Adrenal gland (tissue), 12 donors: Measurements from ENCODE around the gene EPPIN. TPM values are rescaled to one million over a fixed set of nuclear protein-coding genes. Genes with fewer than 3 reads are reported as not detected.

ENCODE experiments used
- DNase-seq, 7 donors: peaks; one replicate each; pipeline ENCODE4 v3.0.0-alpha.2; 2019 to 2020
- H3K27ac ChIP-seq, 5 donors: fragments of 200-600 bp; sonication (generic) in 4 of 5; 1 replicate in 3 of 5; 2 replicates in 2 of 5; pipeline versions ENCODE4 v1.5.1 to v1.8.0; 2016 to 2020; ENCODE audit warnings: mild to moderate bottlenecking in 1 of 5
- H3K27me3 ChIP-seq: fragments of 200-600 bp; 2 replicates; pipeline ENCODE4 v1.8.0; 2021
- H3K36me3 ChIP-seq, 2 donors: fragments of 200-600 bp; replicated peaks in 1 of 2; 1 replicate in 1 of 2; 2 replicates in 1 of 2; pipeline versions ENCODE4 v1.5.1 to v1.8.0; 2018 to 2022
- H3K4me1 ChIP-seq, 2 donors: fragments of 200-600 bp; replicated peaks in 1 of 2; 1 replicate in 1 of 2; 2 replicates in 1 of 2; pipeline versions ENCODE4 v1.5.1 to v1.8.0; 2018 to 2021
- H3K4me3 ChIP-seq, 4 donors: fragments of 200-600 bp; sonication (generic) in 3 of 4; one replicate each; pipeline ENCODE4 v1.5.1; 2016 to 2018
- H3K9me3 ChIP-seq, 3 donors: fragments of 200-600 bp; sonication (generic) in 1 of 3; replicated peaks in 1 of 3; 1 replicate in 2 of 3; 2 replicates in 1 of 3; pipeline versions ENCODE4 v1.5.1 to v1.8.0; 2016 to 2021
- POLR2A ChIP-seq, 2 donors: fragments of 450-650 bp; IDR thresholded peaks; one replicate each; pipeline ENCODE4 v1.6.1; 2017; ENCODE audit warnings: antibody characterized with exemption in 2 of 2, mild to moderate bottlenecking in 2 of 2, moderate library complexity in 1 of 2
- WGBS, 4 donors: extraction: QIAGEN DNeasy Blood & Tissue Kit in 2 of 4; methylation state at CpG; one replicate each; pipeline versions ENCODE4 v1.1.5 to v1.1.7; 2013 to 2017; 5-methylcytosine and 5-hydroxymethylcytosine counted together
- intact Hi-C, 2 donors: fragments of 100-400 bp; cut with DNase I; formaldehyde crosslinking; loops; one replicate each; pipeline versions ENCODE4 v1.14.1 to v1.15.0; 2022 to 2023
- polyA plus RNA-seq, 3 donors: library from polyadenylated mRNA; stranded (reverse); fragments of 200-250 nt in 2 of 3; fragments of 350-450 nt in 1 of 3; fragmentation: Illumina TruSeq in 1 of 3; extraction: RNeasy Lipid Tissue Mini Kit (QIAGEN cat#74804) in 1 of 3; gene quantifications; one replicate each; pipeline ENCODE4 v1.2.3, GENCODE V29; 2013 to 2014
- total RNA-seq, 9 donors: library from RNA; depleted of rRNA in 4 of 9; stranded (reverse); fragments of >200 nt in 4 of 9; fragments of 120-200 nt in 1 of 9; fragmentation: NEBNext Ultra II Directional in 1 of 9; extraction: Animal tissue kit (Norgen Biotek cat#: 25700) in 1 of 9; gene quantifications; one replicate each; pipeline versions ENCODE4 v1.1.0 to v1.2.4, GENCODE V29; 2013 to 2023
- TF ChIP-seq, protein P1 (sequence below), 6 experiments: fragments of 450-650 bp in 4 of 6; fragments of 200-600 bp in 2 of 6; sonication (generic) in 1 of 6; IDR thresholded peaks; 1 replicate in 5 of 6; 2 replicates in 1 of 6; pipeline versions ENCODE4 v1.5.1 to v1.8.0; 2016 to 2021; ENCODE audit warnings: antibody characterized with exemption in 6 of 6, mild to moderate bottlenecking in 2 of 6, moderate library complexity in 1 of 6
- donor health status: healthy with polysubstance abuse.
- donor health status: Bipolar disorder and iron deficiency.
- donor health status: DM: yes; HTN: yes; CAD: no.
- donor health status: DM: no; HTN: no; CAD: no.
- donor health status: DM: no; HTN: no; CAD: no.
- donor health status: DM: yes; HTN: yes; CAD: no.

The EPPIN gene
- total and polyA plus RNA-seq, 12 donors: not detected

DNA sequence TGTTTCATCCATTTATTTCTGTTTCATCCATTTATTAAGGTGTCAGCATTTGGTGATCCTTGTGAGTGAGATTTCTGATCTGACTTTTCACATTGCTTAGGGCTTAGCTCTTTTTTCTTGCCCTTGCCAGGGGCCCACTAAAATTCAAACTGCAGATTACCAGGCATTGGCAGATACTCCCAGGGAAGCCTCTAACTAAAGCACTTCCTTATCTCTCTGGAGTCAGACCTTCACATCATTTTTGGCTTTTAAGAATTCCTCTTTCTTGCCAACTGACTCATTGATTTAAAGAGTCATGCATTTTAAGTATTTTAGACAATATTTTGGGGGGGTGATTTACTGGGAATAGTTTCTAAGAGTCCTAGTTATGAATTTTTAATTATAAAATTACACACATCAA lies 34.5 kb upstream of the EPPIN start:
- no peaks in the 10 kb centered on the region for H3K4me1 ChIP-seq
- H3K4me3 ChIP-seq: no peak overlapping the region
- DNase-seq: no peak
- intact Hi-C loops: no loop called here
- no peaks in the 10 kb centered on the region for H3K27me3 ChIP-seq
- no peaks in the 10 kb centered on the region for H3K9me3 ChIP-seq
- no peaks in the 10 kb centered on the region for H3K36me3 ChIP-seq
- no peak overlapping the region for H3K27ac ChIP-seq
- TF ChIP-seq, protein P1, sequence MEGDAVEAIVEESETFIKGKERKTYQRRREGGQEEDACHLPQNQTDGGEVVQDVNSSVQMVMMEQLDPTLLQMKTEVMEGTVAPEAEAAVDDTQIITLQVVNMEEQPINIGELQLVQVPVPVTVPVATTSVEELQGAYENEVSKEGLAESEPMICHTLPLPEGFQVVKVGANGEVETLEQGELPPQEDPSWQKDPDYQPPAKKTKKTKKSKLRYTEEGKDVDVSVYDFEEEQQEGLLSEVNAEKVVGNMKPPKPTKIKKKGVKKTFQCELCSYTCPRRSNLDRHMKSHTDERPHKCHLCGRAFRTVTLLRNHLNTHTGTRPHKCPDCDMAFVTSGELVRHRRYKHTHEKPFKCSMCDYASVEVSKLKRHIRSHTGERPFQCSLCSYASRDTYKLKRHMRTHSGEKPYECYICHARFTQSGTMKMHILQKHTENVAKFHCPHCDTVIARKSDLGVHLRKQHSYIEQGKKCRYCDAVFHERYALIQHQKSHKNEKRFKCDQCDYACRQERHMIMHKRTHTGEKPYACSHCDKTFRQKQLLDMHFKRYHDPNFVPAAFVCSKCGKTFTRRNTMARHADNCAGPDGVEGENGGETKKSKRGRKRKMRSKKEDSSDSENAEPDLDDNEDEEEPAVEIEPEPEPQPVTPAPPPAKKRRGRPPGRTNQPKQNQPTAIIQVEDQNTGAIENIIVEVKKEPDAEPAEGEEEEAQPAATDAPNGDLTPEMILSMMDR (IDR thresholded peaks at IDR 0.05): no peak
- no peak for TF ChIP-seq POLR2A (IDR thresholded peaks at IDR 0.05)

DNA sequence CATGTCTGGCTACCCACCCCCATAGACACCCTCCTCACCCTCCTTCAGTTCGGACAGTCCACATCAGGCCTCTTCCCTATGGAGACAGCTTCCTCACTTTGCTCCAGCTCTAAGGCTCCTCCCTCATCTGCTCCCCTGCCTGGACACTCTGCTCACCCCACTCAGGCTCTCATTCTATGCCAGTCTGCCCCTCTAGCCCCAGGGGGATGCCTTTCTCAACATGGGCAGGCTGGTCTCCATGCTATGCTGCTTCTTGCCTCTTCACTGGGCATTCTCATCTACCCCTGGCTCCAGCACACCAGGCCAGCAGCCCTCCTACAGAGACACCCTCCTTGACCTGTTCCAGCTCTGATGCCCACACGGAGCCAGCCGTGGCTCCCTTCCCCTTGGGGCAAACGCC lies 32.0 kb upstream of the EPPIN start, which contains the start of gene WFDC8:
Gene WFDC8 (minus strand): TSS at position 101 of the 400 bp plus-strand sequence. CDS start 37 bp downstream, at position 64.
- Histone ChIP-seq H3K9me3 (no peaks in the 10 kb centered on the region), H3K36me3 (no peaks in the 10 kb centered on the region), H3K4me3 (no peak within 1 kb of the TSS), H3K27me3 (no peaks in the 10 kb centered on the region), H3K27ac (no peak within 1 kb of the TSS), H3K4me1 (no peaks in the 10 kb centered on the region)
- TF ChIP-seq POLR2A (IDR thresholded peaks at IDR 0.05): no peak
- TF ChIP-seq, protein P1 (IDR thresholded peaks at IDR 0.05): no peak
- intact Hi-C loops: no loop called here
- WGBS, 4 donors: 50 to 72% (median 59%) methylated on average over 4 of the region's 4 CpGs
- DNase-seq: no peak

DNA sequence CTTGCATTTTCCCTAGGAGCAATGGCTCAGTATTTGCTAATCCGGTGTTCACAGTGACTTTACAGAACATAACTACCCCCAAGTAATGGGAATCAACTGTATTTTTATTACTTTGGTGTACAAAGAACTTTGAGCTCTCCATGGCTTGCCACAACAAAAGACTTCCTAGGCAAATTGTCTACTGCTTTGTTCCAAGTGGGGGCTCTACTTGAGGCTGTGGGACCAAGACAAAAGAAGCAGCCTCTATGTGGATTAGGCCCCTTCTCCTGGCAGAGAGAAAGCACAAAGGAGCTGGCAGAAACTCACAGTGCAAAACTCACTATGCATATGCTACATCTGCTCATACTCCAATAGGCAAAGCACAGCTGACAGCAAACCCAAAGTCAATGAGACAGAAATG lies 31.0 kb upstream of the EPPIN start:
- Histone ChIP-seq H3K27ac (no peak overlapping the region), H3K9me3 (no peaks in the 10 kb centered on the region), H3K4me1 (no peaks in the 10 kb centered on the region), H3K4me3 (no peak overlapping the region), H3K36me3 (no peaks in the 10 kb centered on the region), H3K27me3 (no peaks in the 10 kb centered on the region)
- TF ChIP-seq, protein P1 (IDR thresholded peaks at IDR 0.05): no peak
- no peak for TF ChIP-seq POLR2A (IDR thresholded peaks at IDR 0.05)
- DNase-seq: no peak
- 73 to 86% (median 74%) methylated on average over 1 of the region's 1 CpG for WGBS, 4 donors
- intact Hi-C loops: no loop called here

DNA sequence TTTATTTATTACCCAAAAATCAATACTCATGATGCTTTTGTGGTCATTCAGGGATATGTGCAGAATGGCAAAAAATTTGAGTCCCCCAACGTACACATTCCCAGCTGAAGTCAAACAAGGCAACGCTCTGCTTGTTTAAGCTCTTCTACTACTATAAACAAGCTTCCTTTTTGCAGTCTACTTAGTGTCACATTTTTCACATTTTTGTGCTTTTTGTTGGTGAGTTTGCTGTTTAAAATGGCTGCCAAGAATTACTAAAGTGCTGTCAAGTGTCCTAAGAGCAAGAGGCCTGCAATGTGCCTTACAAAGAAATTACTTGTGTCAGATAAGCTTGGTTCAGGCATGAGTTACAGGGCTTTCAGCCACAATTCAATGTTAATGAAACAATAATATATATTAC lies 29.8 kb upstream of the EPPIN start:
- intact Hi-C loops: no loop called here
- DNase-seq: no peak
- H3K4me1 ChIP-seq: no peaks in the 10 kb centered on the region
- no peak overlapping the region for H3K27ac ChIP-seq
- H3K36me3 ChIP-seq: no peaks in the 10 kb centered on the region
- no peaks in the 10 kb centered on the region for H3K27me3 ChIP-seq
- TF ChIP-seq, protein P1 (IDR thresholded peaks at IDR 0.05): no peak
- H3K4me3 ChIP-seq: no peak overlapping the region
- WGBS, 4 donors: 55 to 70% (median 60%) methylated on average over 2 of the region's 2 CpGs
- no peaks in the 10 kb centered on the region for H3K9me3 ChIP-seq
